GM18868 (cell line): ENCODE results near the gene GFY.

Experiments
- ATAC-seq: cut with Tn5 transposase; IDR thresholded peaks from one replicate; pipeline ENCODE4 v1.9.1; 2021; ENCODE audit warnings: mild to moderate bottlenecking, moderate library complexity; ENCODE audit not compliant: unreplicated experiment

GFY gene

DNA sequence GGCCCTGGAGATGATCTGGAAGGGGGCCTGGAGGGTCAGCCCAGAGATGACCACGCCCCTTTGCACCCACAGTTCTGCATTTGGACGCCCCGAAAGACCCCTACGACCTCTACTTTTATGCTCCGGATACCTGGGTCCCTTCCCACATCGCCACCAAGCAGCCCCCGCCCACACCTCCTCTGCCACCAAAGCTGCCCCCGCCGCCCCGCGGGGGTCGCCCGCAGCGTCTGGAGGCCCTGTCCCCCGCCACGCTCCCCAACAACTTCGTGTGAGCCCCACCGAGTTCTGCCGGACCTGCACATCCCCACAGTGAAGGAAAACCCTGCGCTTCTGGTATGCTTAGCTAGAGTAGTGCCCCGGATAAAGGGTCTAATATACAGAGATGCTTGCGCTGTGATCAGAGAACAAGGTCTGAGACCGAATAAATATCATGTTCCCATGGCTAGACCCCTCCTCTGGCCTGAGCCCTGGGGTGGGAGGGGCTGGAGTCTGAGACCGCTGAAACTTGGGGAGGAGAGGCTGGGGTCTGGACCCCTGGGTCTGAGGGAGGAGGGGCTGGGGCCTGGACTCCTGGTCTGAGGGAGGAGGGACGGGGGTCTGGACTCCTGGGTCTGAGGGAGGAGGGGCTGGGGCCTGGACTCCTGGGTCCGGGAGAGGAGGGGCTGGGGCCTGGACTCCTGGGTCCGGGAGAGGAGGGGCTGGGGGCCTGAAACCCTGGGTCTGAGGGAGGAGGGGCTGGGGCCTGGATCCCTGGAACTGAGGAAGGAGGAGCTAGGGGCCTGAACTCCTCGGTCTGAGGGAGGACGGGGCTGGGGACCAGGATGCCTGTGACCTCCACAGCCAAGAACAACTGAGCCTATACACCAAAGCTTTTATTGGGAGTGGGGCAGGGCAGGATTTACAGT lies 3.6 kb downstream of the GFY start:
- ATAC-seq: no peak

- no peak for ATAC-seq
These were observed 5.0 kb downstream of the GFY start for GRCh38 chr19:49430172-49430677.

DNA sequence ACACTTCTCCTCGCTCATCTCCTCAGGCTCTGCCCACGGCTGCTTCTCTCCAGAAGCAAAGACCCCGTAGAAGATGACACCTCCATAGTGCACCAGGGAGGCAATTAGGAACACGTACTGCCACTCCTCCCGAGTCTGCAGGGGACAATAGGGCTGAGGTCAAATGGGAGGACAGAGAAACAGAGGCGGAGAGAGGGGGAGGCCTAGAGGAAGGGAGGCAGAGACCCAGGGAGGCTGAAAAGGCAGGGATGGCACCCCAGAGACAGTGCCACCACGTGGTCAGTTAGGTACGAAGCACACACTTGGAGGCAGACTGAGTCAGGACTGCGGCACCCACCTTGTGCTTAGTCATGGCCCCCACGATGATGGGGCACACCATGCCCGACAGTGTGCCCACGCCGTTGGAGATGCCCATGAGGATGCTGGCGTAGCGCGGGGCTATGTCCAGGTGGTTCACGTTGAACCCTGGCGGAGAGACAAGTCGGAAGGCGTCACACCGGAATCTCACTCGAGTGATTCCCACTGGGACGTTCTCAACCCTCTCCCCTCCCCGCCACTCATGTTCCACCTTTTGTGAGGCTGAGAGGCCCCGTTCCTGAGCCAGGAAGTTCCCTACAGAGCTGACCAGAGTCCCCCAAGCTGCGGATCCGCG lies 5.6 kb downstream of the GFY start:
- ATAC-seq: no peak

- ATAC-seq: no peak
These were observed 6.2 kb downstream of the GFY start for GRCh38 chr19:49431330-49431749.

DNA sequence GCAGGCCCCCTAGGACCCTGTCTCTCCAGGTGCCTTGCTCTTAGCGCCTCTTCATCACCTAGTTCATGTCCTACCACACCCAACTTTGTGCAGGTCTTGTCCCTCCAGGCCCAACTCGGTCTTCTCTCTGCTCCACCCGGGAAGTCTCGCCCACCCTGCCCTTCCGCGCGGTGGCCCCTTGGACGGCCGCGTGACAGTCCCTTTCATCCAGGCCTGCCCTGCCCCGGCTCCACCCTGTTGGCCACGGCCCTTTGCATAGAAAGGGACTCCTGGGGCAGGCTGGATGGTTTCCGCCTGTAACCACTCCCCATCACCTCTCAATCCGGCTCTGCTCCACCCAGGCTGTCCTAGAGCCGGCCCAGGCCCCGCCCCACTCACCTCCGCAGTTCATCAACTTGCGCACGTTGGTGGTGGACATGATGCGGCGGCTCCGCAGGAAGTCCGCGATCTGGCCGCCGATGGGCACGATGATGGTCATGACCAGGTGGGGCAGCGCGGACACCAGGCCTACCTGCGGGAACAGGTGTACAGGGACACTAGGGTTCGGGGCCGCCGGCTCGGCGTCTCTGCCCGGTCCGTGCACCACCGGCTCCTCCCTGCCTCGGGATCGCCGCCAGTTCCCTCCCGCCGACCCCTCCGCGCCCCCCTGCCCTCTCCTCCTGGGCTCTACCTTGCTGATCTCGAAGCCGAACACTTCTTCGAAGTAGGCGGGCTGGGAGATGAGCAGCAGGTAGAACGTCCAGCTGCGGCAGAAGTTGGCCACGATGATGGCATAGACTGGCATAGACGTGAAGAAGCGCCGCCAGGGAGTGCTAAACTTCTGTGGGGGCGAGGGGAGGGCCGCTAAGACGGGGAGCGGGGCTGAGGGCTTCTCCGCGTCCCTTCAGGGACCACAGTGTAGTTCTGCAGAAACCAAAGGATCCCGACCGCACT lies 7.2 kb downstream of the GFY start:
- ATAC-seq: no peak

DNA sequence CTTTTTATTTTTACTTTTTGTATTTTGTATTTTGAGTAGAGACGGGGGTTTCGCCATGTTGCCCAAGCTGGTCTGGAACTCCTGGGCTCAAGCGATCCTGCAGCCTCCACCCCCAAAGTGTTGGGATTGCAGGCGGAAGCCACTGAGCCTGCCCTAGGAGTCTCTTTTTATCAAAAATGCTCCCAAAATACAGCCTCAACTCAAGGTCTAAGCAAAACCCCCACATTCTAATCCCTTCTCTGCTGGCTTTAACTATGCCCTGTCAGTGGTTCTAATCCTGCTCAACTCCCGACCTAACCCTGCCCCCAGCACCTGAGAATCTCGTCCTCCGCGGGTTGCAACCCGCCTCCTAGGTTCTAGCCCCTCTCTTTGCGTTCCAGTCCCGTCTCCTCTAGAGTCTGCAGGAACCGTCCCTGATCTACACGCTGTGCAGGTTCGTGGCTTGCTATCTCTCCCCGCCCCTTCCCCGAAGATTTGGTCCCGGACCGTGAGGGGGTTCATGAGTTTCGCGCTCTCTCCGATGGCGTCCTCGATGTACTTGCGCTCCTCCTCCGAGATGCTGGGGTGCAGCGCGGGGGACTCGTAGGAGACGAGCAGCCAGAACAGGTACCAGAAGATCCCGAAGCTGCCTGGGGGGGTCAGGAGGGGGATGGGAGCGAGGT lies 8.2 kb downstream of the GFY start:
- no peak for ATAC-seq

DNA sequence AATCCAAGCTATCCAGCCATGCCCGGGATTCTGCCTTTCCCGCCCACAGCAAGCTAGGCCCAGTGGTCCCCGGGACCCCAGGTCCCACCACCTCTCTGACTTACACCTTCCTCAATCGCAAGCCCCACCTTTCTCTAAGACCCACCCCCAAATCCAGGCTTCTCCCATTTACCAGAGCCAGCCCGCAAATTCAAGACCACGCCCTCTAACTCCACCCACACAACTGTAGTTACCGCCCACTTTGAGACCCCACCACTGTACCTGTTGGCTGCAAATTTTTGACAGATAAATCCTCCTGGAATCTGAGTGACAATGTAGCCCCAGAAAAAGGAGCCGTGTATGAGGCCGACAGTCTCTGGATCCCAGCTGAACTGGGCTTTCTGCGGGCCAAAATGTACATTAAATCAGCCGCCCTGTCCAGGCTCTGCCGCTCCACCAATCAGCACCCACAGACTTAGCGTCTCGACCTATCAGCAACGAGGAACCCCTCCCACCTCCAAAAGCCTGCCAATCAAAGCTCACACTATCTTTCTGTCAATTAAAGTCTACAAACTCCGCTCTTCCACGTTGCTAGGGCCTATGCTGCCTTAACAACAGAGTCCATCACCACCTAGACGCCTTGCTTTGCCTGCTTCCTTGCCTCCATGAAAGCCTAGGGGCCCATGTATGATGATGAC lies 9.9 kb downstream of the GFY start:
- ATAC-seq: no peak

GRCh38 chr19:49435670-49436069 lies 10.5 kb downstream of the GFY start:
- no peak for ATAC-seq

DNA sequence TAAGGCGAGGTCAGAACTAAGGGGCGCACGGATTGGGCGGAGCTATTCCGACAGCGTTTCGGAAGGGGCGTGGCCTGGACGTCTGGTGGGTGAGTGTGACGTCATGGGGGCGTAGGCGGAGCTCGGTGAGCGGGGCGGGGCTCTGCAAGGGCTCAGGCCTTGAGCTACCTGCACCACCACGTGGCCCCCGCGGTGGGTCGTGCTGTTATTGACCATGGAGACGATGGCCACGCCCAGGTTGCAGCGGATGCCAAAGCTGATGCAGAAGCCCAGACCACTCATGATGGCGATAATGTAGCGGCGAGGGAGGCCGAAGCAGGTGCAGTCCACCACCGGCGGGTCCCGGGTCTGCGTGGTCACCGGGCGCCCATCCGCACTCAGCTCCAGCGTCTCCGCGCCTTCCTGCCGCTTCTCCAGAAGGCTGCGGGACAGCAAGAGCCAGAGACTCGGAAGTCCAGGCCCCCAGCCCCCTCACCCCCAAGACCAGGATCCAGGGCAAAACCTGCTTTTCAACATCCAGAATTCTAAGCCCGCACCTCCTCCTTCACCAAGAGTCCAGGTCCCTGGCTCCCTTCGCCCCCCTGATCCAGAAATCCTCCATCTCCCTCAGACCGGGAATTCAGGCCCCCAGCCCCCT lies 11.3 kb downstream of the GFY start:
- ATAC-seq: no peak

- ATAC-seq: no peak
These were observed 12.0 kb downstream of the GFY start for GRCh38 chr19:49437231-49437630.

- no peak for ATAC-seq
These were observed 13.1 kb downstream of the GFY start for GRCh38 chr19:49438261-49438660.

DNA sequence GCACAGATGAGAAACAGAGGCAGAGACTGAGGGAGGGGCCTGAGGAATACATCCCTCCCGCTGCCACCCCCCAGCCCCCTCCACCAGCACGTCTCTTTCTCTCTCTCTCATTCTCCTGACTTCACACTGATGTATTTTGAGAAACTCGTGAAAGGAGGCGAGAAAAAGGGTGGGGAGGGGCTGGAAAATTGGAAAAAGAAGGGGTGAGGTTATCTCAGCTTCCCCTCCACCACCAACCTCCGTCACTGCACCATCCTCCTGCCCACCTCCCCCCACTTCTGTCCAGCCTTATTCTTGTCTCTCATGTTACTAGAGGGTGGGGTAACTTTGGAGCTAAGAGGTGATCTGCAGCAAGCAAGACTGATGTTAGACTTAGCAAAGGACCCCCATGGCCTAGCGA lies 14.6 kb downstream of the GFY start:
- no peak for ATAC-seq

DNA sequence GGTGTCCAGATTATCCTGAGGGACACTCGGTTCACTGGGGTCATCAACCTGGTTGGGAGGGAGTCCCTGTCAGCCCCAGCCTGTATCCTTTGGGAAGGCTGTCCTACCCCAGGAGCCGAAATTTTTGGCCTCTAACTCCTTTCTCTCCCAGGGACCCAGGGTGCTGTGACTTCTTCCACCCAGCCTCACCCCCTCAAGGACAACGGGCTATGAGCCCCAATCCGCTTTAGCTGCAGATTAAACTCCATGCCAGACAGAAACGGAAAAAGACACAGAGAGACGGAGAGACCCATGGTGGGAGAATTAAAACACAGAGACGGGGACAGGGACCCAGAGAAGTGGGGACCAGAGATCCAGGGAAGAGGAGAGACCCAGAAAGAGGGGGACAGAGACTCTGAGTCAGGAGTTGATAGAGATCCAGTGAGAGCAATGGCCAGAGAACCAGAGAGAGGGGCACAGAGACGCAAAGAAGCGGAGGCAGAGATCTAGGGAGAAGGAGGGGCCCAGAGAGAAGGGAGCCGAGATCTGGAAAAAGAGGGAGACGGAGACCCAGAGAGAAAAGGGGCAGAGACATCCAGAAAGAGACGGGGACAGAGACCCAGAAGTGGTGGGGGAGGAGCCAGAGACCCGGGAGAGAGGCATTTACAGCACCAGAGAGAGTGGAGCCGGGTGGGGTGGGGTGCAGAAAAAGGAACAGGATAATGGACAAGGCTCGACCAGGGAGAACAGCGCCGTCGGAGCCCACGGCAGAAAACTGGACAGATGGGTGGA lies 15.4 kb downstream of the GFY start:
- ATAC-seq: no peak

- no peak for ATAC-seq
These were observed 16.2 kb downstream of the GFY start, which contains the start of gene SLC17A7 for GRCh38 chr19:49441210-49441959. TSS of gene SLC17A7 (minus strand) at chr19:49441527. CDS start at chr19:49441379, 148 bp downstream.

DNA sequence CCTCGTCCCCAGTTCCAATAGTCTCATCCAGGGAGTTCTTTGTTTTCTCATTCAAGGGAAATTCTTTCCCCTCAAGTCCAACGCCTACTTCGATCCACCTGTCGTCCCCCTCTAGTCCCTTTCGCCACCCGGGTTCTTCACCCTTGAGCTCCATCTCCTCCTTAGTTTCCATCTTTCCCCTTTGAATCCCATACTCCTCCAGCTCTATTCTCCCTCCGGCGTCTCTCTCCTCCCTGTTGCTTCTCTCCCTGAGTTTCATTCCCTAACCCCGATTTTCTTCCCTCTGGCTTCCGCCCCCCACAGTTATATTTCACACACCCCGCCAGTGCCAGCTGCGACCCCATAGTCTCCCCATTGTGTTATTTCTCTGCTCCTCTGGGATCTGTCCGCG lies 16.8 kb downstream of the GFY start:
- ATAC-seq: no peak

- no peak for ATAC-seq
These were observed 17.2 kb downstream of the GFY start for GRCh38 chr19:49442354-49442753.

GRCh38 chr19:49442771-49443365 lies 17.7 kb downstream of the GFY start:
- ATAC-seq: peak; percentile 7
